Forelimb muscle (tissue), 1 donor: ENCODE measurements around the gene MIF. TPM values are rescaled to one million over a fixed set of nuclear protein-coding genes. Genes with fewer than 3 reads are reported as not detected.
"Not testable (repeated sequence)": the region's sequence is repeated elsewhere in the genome, so short reads cannot be mapped to it uniquely, and the experiment has no call there.

Experiments used
- DNase-seq: peaks from one replicate; pipeline ENCODE4 v3.0.0-alpha.2; 2013; ENCODE audit warnings: low read depth
- polyA plus RNA-seq: library from polyadenylated mRNA; unstranded; fragments of 120-200 nt; gene quantifications from one replicate; pipeline ENCODE4 v1.2.1, GENCODE V29; 2013; ENCODE audit not compliant: insufficient read length

The MIF gene
- polyA plus RNA-seq, 1 donor: 131 TPM

- DNase-seq: no peak
Observed at GRCh38 chr22:23877566-23877965, 16.6 kb upstream of the MIF start.

DNA sequence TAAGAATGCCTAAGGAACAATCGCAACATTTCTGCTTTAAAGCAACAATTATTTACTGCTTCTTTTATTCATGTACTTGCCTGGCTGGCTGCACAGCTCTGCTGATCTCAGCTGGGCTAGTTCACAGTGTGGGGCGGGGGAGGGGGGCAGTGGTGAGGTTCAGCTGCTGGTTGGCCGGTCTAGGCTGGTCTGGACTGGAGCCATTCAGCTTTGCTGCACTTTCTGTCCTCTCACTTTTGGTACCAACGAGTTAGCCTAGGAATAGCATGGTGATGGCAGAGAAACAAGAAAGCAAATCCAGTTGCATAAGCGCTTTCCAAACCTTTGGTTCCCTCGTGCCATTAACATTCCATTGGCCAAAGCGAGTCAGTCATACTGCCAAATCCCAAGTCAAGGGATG, 16.0 kb upstream of the MIF start:
- DNase-seq: no peak

- no peak for DNase-seq
Observed at GRCh38 chr22:23882370-23882769, 11.8 kb upstream of the MIF start.

- DNase-seq: no peak
Observed at GRCh38 chr22:23883658-23884057, 10.5 kb upstream of the MIF start.

GRCh38 chr22:23884140-23884539, 10.0 kb upstream of the MIF start:
- DNase-seq: no peak

GRCh38 chr22:23888615-23889401, 5.4 kb upstream of the MIF start:
- DNase-seq: no peak

DNA sequence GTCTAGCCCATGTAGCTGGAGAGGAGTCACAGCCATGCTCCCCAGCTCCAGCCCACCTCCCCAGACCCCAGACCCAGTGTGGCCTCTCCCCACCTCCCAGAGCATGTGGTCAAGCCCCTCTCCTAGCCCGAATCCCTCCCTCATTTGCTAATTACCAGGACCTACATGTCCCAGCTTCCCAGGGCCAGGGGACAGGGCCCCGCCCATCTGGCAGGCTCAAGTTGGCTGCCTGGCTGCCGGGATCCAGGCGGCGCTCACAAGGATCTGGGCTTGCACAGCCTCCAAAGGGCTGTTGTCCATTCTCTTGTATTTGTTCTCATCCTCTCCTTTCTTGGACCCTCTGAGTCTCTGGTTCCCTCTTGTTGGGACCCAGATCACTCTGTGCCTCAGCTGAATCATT, 4.6 kb upstream of the MIF start:
- DNase-seq: no peak

DNA sequence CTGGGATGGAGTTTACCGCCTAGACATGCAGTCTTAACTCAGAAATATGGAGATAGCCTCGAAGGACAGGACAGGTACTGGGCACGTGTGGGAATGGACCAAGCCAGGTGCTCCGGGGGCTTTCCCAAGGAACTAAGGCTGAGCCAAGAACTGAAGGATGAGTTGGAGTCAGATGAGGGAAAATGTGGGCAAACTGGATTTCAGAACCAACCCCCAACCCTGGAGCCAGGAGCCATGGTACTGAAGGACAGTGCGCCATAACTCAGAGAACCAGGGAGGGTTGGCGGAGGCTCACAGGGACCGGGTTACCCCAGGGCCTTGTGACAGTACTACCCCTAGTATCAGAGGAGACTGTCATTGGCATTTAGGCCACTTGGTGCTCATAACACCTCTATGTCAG, 2.5 kb upstream of the MIF start:
- no peak for DNase-seq

GRCh38 chr22:23892130-23892529, 2.1 kb upstream of the MIF start:
- DNase-seq: no peak

DNA sequence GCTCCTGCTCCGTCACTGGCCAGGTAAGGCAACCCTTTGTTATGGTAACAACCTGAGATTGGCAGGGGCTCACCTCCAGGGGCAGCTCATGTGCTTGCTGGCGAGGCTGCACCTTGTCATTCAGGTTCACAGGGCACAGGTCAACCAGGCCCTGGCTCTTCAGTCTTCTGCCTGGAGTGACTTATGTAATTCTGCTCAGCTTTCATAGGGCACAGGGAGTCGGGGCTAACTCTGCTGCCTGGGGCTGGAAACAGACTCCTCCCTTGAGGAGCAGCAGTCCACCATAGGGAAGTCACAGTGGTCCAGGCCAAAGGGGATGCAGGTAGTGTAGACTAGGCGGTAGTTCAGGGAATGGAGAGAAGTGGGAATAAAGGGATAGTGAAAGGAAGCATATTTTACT, 1.5 kb upstream of the MIF start:
- DNase-seq: no peak

DNA sequence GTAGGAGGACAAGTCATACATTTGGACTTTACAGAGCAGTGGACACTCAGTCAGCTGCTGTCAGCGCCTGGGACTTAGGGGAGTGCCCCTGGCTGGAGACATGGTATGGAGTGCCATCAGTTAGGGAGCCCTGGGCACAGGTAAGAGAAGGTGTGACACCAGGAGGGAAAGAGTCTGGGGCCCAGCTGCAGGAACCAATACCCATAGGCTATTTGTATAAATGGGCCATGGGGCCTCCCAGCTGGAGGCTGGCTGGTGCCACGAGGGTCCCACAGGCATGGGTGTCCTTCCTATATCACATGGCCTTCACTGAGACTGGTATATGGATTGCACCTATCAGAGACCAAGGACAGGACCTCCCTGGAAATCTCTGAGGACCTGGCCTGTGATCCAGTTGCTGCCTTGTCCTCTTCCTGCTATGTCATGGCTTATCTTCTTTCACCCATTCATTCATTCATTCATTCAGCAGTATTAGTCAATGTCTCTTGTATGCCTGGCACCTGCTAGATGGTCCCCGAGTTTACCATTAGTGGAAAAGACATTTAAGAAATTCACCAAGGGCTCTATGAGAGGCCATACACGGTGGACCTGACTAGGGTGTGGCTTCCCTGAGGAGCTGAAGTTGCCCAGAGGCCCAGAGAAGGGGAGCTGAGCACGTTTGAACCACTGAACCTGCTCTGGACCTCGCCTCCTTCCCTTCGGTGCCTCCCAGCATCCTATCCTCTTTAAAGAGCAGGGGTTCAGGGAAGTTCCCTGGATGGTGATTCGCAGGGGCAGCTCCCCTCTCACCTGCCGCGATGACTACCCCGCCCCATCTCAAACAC, 850 bp upstream of the MIF start:
- no peak for DNase-seq

GRCh38 chr22:23894710-23895598, 771 bp downstream of the MIF start:
- no peak for DNase-seq

DNA sequence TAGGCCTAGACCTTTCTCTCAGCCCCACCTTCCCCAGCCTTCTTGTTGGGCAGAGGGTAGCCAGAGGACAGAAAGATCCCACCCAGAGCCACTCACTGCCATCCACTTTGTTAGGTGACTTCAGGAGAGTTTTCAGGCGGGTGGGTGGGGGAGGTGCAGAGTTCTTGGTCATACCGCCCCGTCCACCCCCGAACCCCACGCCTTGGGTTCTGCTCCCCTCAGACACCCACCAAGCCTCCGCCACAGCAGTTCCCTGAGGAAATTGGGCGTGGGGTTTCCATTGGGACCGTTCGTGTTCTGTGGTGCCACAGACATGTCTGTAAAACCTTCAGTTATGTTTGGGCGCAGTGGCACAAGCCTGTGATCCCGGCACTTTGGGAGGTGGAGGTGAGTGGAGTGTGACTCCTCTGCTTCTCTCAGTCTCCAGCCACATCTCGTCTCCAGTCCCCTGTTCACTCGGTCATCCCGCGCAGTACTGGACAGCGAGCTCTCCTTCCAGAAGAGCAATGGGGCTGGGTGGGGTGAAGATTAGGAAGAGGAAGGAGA, 1.5 kb downstream of the MIF start:
- no peak for DNase-seq

GRCh38 chr22:23896166-23896522, 2.0 kb downstream of the MIF start:
- no peak for DNase-seq

GRCh38 chr22:23896523-23897186, 2.5 kb downstream of the MIF start:
- no peak for DNase-seq

DNA sequence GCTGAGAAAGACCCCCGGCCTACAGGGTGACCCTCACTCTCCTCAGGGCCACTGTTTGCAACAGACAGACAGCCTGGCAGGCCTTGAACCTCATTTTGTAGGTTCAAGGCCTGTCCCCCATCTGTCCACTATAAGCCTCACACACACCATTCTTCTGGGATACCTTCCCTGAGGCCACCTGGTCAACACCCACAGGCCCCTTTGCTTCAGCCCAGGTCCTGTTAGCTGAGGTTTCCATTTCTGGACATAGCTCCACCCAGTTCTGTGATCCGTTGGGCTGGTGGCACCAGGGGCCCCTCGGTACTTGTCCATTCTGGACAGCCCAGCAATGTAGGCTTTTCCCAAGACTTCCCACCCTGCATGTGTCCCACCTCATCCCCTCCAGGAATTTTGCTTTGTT, 3.1 kb downstream of the MIF start:
- DNase-seq: no peak

DNA sequence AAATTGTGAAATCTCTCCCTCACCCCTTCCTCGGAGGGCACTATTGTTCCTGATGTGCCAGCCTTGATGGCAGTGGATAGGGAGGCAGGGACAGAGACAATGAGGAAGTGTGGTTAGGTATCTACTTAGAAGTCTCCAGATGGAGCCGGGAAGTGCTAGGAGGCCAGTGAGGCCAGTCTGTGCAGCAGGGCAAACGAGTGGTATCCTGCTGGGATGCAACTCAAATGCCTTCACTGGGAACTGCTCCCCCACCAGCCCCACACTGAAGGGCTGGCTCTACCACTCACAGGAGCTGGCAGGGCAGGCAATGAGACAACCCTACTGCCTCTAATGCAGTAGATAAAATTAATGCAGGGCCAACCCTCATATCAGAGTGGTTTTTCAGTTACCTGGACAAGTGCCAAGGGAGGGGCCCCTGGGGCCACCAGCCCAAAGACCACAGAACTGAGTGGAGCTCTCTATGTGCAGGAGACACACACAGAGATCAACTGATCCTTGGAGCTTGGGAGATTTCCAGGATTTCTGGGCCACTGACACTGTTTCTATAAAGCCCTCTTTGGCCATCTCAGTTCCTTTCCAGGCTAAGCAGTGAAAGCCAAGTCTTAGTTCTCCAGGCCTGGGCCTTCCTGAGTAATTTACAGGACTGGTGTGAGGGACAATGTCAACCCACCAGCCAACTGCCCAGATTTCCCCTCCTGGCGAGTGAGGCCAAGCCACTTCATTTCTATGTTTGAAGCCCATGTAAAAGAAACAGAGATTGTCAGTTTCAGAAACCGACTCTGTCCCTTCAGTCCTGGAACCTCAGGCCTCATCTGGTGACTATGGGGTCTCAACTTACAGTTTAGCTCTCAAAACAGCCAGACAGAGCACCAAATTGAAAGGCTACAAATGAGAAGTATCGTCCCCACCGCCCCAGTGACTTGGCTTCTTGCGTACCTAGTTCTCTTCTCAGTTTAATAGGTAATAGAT, 4.1 kb downstream of the MIF start:
- DNase-seq: no peak

GRCh38 chr22:23899042-23899745, 5.0 kb downstream of the MIF start:
- no peak for DNase-seq

- DNase-seq: not testable (repeated sequence)
Observed at GRCh38 chr22:23900227-23900626, 6.0 kb downstream of the MIF start.

DNA sequence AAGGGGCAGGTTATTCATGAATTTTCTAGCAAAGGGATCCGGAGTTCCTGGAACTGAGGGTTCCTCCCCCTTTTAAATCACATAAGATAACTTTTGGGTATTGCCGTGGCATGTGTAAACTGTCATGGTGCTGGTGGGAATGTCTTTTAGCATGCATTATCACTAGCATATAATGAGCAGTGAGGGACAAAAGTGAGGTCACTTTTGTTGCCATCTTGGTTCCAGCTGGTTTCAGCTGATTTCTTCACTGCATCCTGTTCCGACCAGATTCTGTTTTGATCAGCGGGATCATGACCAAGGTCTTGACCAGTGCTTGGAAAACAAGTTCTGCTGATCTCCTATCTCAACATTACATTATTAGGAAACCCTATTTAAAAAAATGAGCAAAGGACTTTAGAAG, 7.4 kb downstream of the MIF start:
- no peak for DNase-seq
